Nephron (organoid): ENCODE data around the gene SPRN.
"Not testable (repeated sequence)": the region's sequence is repeated elsewhere in the genome, so short reads cannot be mapped to it uniquely, and the experiment has no call there.

Source experiments
- H3K27ac Mint-ChIP-seq, 3 experiments: 2 replicates each; pipeline ENCODE4 v1.8.0; 2020; ENCODE audit warnings: mixed read lengths in 3 of 3, mild to moderate bottlenecking in 2 of 3, moderate library complexity in 1 of 3
- H3K27me3 Mint-ChIP-seq: 2 replicates; pipeline ENCODE4 v1.8.0; 2021; ENCODE audit warnings: low read depth, mild to moderate bottlenecking, moderate library complexity, mixed read lengths
- H3K36me3 Mint-ChIP-seq: 2 replicates; pipeline ENCODE4 v1.8.0; 2020; ENCODE audit warnings: low read depth, mixed read lengths
- H3K4me1 Mint-ChIP-seq: 2 replicates; pipeline ENCODE4 v1.8.0; 2020; ENCODE audit warnings: mixed read lengths
- H3K4me3 Mint-ChIP-seq, 3 experiments: 2 replicates each; pipeline ENCODE4 v1.8.0; 2020; ENCODE audit warnings: mild to moderate bottlenecking in 3 of 3, mixed read lengths in 3 of 3, moderate library complexity in 2 of 3
- H3K9me3 Mint-ChIP-seq: 2 replicates; pipeline ENCODE4 v1.8.0; 2020; ENCODE audit warnings: mixed read lengths
- CTCF ChIP-seq, 3 experiments: fragments of 200-600 bp; sonication (generic); IDR thresholded peaks; one replicate each; pipeline ENCODE4 v1.5.0; 2021; ENCODE audit warnings: antibody characterized with exemption in 3 of 3; ENCODE audit not compliant: unreplicated experiment in 3 of 3

SPRN gene

GRCh38 chr10:133429571-133429970 lies 5.1 kb upstream of the SPRN start:
- H3K4me3 Mint-ChIP-seq, H3K27ac Mint-ChIP-seq, H3K27me3 Mint-ChIP-seq, H3K36me3 Mint-ChIP-seq, H3K4me1 Mint-ChIP-seq: not testable (repeated sequence)
- peaks cover 12% of the 10 kb centered on the region for H3K9me3 Mint-ChIP-seq

GRCh38 chr10:133424102-133424501 lies 323 bp downstream of the SPRN start:
- H3K27me3 Mint-ChIP-seq, H3K36me3 Mint-ChIP-seq, H3K4me3 Mint-ChIP-seq, H3K9me3 Mint-ChIP-seq, H3K27ac Mint-ChIP-seq, H3K4me1 Mint-ChIP-seq: not testable (repeated sequence)

GRCh38 chr10:133422807-133423771 lies 1.3 kb downstream of the SPRN start:
- no peaks in the 10 kb centered on the region for H3K4me1 Mint-ChIP-seq
- TF ChIP-seq CTCF (IDR thresholded peaks at IDR 0.05; ENCODE audit: unreplicated experiment in 3 of 3): no peak
- peaks cover 15% of the 10 kb centered on the region for H3K36me3 Mint-ChIP-seq
- peak overlapping the region; percentile 65 to 74 (median 73) for H3K4me3 Mint-ChIP-seq
- no peaks in the 10 kb centered on the region for H3K9me3 Mint-ChIP-seq
- peaks cover 6% of the 10 kb centered on the region for H3K27me3 Mint-ChIP-seq
- H3K27ac Mint-ChIP-seq: no peak overlapping the region

- Mint-ChIP-seq H3K4me3 (peak overlapping the region; percentile 29 to 74 (median 38)), H3K9me3 (no peaks in the 10 kb centered on the region), H3K4me1 (no peaks in the 10 kb centered on the region), H3K27me3 (peaks cover 6% of the 10 kb centered on the region), H3K36me3 (peaks cover 15% of the 10 kb centered on the region), H3K27ac (no peak overlapping the region)
- TF ChIP-seq CTCF (IDR thresholded peaks at IDR 0.05; ENCODE audit: unreplicated experiment in 3 of 3): no peak
These were observed 2.1 kb downstream of the SPRN start for GRCh38 chr10:133422223-133422806.

- peaks cover 15% of the 10 kb centered on the region for H3K36me3 Mint-ChIP-seq
- H3K27me3 Mint-ChIP-seq: peaks cover 6% of the 10 kb centered on the region
- TF ChIP-seq CTCF (IDR thresholded peaks at IDR 0.05; ENCODE audit: unreplicated experiment in 3 of 3): no peak
- H3K27ac Mint-ChIP-seq: no peak overlapping the region
- H3K4me3 Mint-ChIP-seq: peak overlapping the region in 2 of 3 experiments; percentile 37
- no peaks in the 10 kb centered on the region for H3K9me3 Mint-ChIP-seq
- no peaks in the 10 kb centered on the region for H3K4me1 Mint-ChIP-seq
These were observed 2.8 kb downstream of the SPRN start for GRCh38 chr10:133421336-133422222.

GRCh38 chr10:133420579-133420978 lies 3.8 kb downstream of the SPRN start:
- Mint-ChIP-seq H3K4me1 (no peaks in the 10 kb centered on the region), H3K36me3 (peaks cover 23% of the 10 kb centered on the region), H3K4me3 (no peak overlapping the region), H3K27ac (no peak overlapping the region), H3K27me3 (peaks cover 6% of the 10 kb centered on the region), H3K9me3 (peaks cover 5% of the 10 kb centered on the region)
- no peak for TF ChIP-seq CTCF (IDR thresholded peaks at IDR 0.05; ENCODE audit: unreplicated experiment in 3 of 3)
